Upper lobe of left lung (tissue), 6 donors: ENCODE measurements around the gene BET1. TPM values are rescaled to one million over a fixed set of nuclear protein-coding genes. Genes with fewer than 3 reads are reported as not detected.

Experiments used
- ATAC-seq, 2 donors: fragments of 200-7000 bp; cut with Tn5 transposase; one replicate each; pipeline ENCODE4 v1.9.1; 2022; ENCODE audit warnings: mild to moderate bottlenecking in 2 of 2, moderate library complexity in 2 of 2; ENCODE audit not compliant: low FRiP score in 2 of 2
- DNase-seq, 2 donors: peaks; one replicate each; pipeline ENCODE4 v3.0.0-alpha.2; 2019 to 2020
- H3K27ac ChIP-seq, 4 donors: fragments of 200-600 bp; sonication (generic); one replicate each; pipeline ENCODE4 v1.5.1; 2016 to 2019
- H3K27me3 ChIP-seq, 4 donors: fragments of 200-600 bp; sonication (generic); one replicate each; pipeline ENCODE4 v1.5.1; 2017 to 2019
- H3K36me3 ChIP-seq, 4 donors: fragments of 200-600 bp; sonication (generic); one replicate each; pipeline ENCODE4 v1.5.1; 2016 to 2019
- H3K4me1 ChIP-seq, 4 donors: fragments of 200-600 bp; sonication (generic); one replicate each; pipeline ENCODE4 v1.5.1; 2018 to 2019
- H3K4me3 ChIP-seq, 4 donors: fragments of 200-600 bp; sonication (generic); one replicate each; pipeline ENCODE4 v1.5.1; 2017 to 2019; ENCODE audit warnings: mild to moderate bottlenecking in 2 of 4, moderate library complexity in 1 of 4
- H3K9me3 ChIP-seq, 4 donors: fragments of 200-600 bp; sonication (generic); one replicate each; pipeline ENCODE4 v1.5.1; 2018 to 2019
- EP300 ChIP-seq, 4 donors: sonication (generic); formaldehyde crosslinking; IDR thresholded peaks; one replicate each; pipeline ENCODE4 v1.5.1; 2017; ENCODE audit warnings: antibody characterized with exemption in 4 of 4, control low read depth in 2 of 4
- POLR2A ChIP-seq, 4 donors: fragments of 450-650 bp; IDR thresholded peaks; one replicate each; pipeline ENCODE4 v1.5.1; 2016 to 2017; ENCODE audit warnings: antibody characterized with exemption in 4 of 4, mild to moderate bottlenecking in 2 of 4
- POLR2AphosphoS5 ChIP-seq, 2 donors: sonication (generic); formaldehyde crosslinking; IDR thresholded peaks; one replicate each; pipeline ENCODE4 v1.5.1; 2017; ENCODE audit warnings: antibody characterized with exemption in 2 of 2
- WGBS, 2 donors: methylation state at CpG; one replicate each; pipeline ENCODE4 v1.1.5; 2017 to 2018; 5-methylcytosine and 5-hydroxymethylcytosine counted together
- total RNA-seq, 6 donors: library from RNA; depleted of rRNA in 4 of 6; stranded (reverse); fragments of >200 nt in 4 of 6; gene quantifications; one replicate each; pipeline versions ENCODE4 v1.1.0 to v1.2.1, GENCODE V29; 2016 to 2021
- TF ChIP-seq, protein P1 (sequence below), 6 experiments: fragments of 450-650 bp in 4 of 6; fragments of 200-600 bp in 2 of 6; sonication (generic) in 2 of 6; IDR thresholded peaks; one replicate each; pipeline ENCODE4 v1.5.1; 2016 to 2019; ENCODE audit warnings: antibody characterized with exemption in 6 of 6
- donor health status: DM: no; HTN: no; CAD: no; lungs with moderate emphysema.
- donor health status: DM: no; HTN: yes; CAD: no; lungs with severe emphysema.

The BET1 gene
- total RNA-seq, 6 donors from 2014 or later, result 11.7 to 39.2 (median 21.1) TPM

DNA sequence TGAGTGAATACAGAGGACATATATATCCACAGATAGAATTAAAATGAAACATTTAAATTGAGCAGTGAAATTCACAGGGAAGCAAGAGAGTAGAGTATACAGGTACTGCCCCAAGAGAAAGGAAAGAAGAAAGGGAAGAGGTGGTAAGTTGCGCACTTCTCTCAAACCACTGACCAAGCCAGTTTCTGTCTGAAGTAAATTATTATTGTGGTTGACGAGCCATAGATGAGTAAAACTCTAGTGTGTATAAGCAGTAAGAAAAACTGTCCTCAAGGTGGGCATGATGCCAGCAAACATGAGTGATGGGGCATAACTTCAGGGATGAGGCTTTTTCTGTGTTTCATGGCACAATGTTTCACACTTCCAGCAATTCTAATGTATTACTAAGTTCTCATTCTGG lies 4.4 kb upstream of the BET1 start:
- WGBS, 2 donors, result 50 to 58% methylated on average over 2 of the region's 2 CpGs
- ATAC-seq (no peak), DNase-seq (no peak)
- H3K4me1 ChIP-seq, result peaks cover 3 to 9% (median 5%) of the 10 kb centered on the region in 4 donors
- H3K27ac ChIP-seq, result no peak overlapping the region
- H3K36me3 ChIP-seq, result no peaks in the 10 kb centered on the region
- H3K27me3 ChIP-seq, result no peaks in the 10 kb centered on the region
- no peaks in the 10 kb centered on the region for H3K9me3 ChIP-seq
- H3K4me3 ChIP-seq, result no peak overlapping the region
- TF ChIP-seq POLR2AphosphoS5 (IDR thresholded peaks at IDR 0.05) (no peak), EP300 (IDR thresholded peaks at IDR 0.05) (no peak), POLR2A (IDR thresholded peaks at IDR 0.05) (no peak)
- TF ChIP-seq, protein P1, sequence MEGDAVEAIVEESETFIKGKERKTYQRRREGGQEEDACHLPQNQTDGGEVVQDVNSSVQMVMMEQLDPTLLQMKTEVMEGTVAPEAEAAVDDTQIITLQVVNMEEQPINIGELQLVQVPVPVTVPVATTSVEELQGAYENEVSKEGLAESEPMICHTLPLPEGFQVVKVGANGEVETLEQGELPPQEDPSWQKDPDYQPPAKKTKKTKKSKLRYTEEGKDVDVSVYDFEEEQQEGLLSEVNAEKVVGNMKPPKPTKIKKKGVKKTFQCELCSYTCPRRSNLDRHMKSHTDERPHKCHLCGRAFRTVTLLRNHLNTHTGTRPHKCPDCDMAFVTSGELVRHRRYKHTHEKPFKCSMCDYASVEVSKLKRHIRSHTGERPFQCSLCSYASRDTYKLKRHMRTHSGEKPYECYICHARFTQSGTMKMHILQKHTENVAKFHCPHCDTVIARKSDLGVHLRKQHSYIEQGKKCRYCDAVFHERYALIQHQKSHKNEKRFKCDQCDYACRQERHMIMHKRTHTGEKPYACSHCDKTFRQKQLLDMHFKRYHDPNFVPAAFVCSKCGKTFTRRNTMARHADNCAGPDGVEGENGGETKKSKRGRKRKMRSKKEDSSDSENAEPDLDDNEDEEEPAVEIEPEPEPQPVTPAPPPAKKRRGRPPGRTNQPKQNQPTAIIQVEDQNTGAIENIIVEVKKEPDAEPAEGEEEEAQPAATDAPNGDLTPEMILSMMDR (IDR thresholded peaks at IDR 0.05), result no peak

DNA sequence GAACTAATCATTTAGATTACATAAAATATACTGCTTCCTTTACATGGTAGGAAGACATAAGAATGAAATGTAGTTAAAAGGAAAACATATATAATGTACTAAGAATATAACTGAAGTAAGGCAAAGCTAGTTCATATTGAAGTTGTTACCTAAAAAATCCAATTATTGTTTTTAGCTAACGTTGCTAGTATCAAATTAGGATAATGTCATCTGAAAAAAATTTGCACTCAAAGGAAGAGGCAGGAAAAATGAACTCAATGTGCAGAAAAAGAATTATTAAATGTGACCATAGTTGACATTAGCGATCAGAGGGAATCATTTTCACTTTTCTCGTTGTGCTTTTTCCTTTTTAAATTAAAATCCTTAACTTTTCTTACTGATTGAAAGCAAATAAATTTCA lies 1.6 kb upstream of the BET1 start:
- Histone ChIP-seq H3K27ac (no peak overlapping the region), H3K4me1 (peaks cover 16 to 22% (median 19%) of the 10 kb centered on the region in 4 donors), H3K27me3 (no peaks in the 10 kb centered on the region), H3K36me3 (no peaks in the 10 kb centered on the region), H3K9me3 (no peaks in the 10 kb centered on the region), H3K4me3 (no peak overlapping the region)
- WGBS, 2 donors, result 83 to 84% methylated on average over 3 of the region's 3 CpGs
- ATAC-seq (no peak), DNase-seq (no peak)
- TF ChIP-seq, protein P1 (IDR thresholded peaks at IDR 0.05), result no peak
- TF ChIP-seq POLR2AphosphoS5 (IDR thresholded peaks at IDR 0.05) (no peak), POLR2A (IDR thresholded peaks at IDR 0.05) (no peak), EP300 (IDR thresholded peaks at IDR 0.05) (no peak)

DNA sequence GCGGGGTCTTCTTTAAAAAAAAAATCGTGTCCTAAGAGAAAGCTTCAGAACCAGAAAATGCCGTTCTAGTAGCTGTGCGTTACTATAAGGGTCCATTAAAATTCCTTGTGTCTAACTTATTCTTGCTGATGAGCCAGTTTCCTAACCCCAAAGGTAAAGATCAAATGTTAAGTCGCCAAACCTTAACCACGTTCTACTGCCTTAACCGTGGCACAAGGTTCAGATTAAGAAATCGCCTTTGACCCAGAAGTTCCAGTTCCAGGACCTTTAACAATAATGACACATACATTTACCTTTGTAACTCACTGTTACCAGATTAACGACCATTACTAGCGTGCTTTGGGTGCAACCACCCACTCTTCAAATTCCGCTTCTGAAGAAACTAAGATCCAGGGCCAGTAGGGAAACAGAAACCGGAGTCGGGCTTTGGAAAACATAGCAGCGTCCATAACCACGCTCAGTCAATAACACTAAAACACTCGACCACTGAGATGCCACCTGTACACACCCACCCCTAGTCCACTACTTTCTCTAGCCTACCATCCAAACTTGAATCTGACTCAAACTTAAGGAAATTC lies 620 bp downstream of the BET1 start:
- peaks cover 0 to 6% (median 0%) of the 10 kb centered on the region in 4 donors for H3K36me3 ChIP-seq
- TF ChIP-seq POLR2AphosphoS5 (IDR thresholded peaks at IDR 0.05) (no peak), POLR2A (IDR thresholded peaks at IDR 0.05) (no peak), EP300 (IDR thresholded peaks at IDR 0.05) (no peak)
- TF ChIP-seq, protein P1 (IDR thresholded peaks at IDR 0.05), result no peak
- WGBS, 2 donors, result 5 to 9% methylated on average over 16 of the region's 16 CpGs
- H3K9me3 ChIP-seq, result no peaks in the 10 kb centered on the region
- DNase-seq (no peak), ATAC-seq (peak; percentile 53 to 71)
- peaks cover 16 to 29% (median 19%) of the 10 kb centered on the region in 4 donors for H3K4me1 ChIP-seq
- H3K27me3 ChIP-seq, result no peaks in the 10 kb centered on the region
- H3K27ac ChIP-seq, result peak overlapping the region; percentile 87 to 94 (median 90)
- peak overlapping the region; percentile 56 to 81 (median 72) for H3K4me3 ChIP-seq

DNA sequence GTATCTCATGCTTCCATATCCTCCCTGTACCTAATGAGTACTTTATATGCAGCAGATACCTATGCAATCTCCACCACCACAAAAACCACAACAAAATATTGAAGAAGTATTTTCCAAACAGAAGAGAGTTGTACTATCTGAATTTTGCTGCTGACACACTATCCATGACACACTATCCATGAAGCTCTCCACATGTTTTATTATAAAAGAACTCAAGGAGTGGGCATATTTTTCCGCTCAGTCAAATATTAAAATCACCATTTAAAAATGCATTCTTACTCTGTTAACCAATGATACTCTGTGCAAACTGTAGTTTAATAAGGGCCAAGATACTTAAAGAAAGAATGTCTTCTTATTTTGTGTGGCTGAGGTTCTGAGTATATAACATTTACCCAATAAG lies 2.8 kb downstream of the BET1 start:
- Histone ChIP-seq H3K9me3 (no peaks in the 10 kb centered on the region), H3K36me3 (peaks cover 0 to 17% (median 7%) of the 10 kb centered on the region in 4 donors), H3K27me3 (no peaks in the 10 kb centered on the region), H3K4me1 (peaks cover 16 to 29% (median 19%) of the 10 kb centered on the region in 4 donors), H3K4me3 (no peak overlapping the region), H3K27ac (no peak overlapping the region)
- WGBS, 2 donors, result 95 to 97% methylated on average over 1 of the region's 1 CpG
- DNase-seq, result no peak
- no peak for TF ChIP-seq POLR2A (IDR thresholded peaks at IDR 0.05)
- no peak for TF ChIP-seq EP300 (IDR thresholded peaks at IDR 0.05)
- TF ChIP-seq, protein P1 (IDR thresholded peaks at IDR 0.05), result no peak
- ATAC-seq, result no peak

GRCh38 chr7:93997868-93998267 lies 6.3 kb downstream of the BET1 start:
- H3K36me3 ChIP-seq, result peaks cover 3 to 36% (median 11%) of the 10 kb centered on the region in 4 donors

More at GRCh38 chr7:93997868-93998267, 6.3 kb downstream of the BET1 start:
- ATAC-seq, result no peak
- 88 to 90% methylated on average over 3 of the region's 3 CpGs for WGBS, 2 donors
- H3K27ac ChIP-seq, result no peak overlapping the region
- peaks cover 5 to 14% (median 8%) of the 10 kb centered on the region in 4 donors for H3K4me1 ChIP-seq
- no peak for DNase-seq
- TF ChIP-seq, protein P1 (IDR thresholded peaks at IDR 0.05), result no peak
- TF ChIP-seq POLR2A (IDR thresholded peaks at IDR 0.05) (no peak), POLR2AphosphoS5 (IDR thresholded peaks at IDR 0.05) (no peak), EP300 (IDR thresholded peaks at IDR 0.05) (no peak)
- H3K27me3 ChIP-seq, result no peaks in the 10 kb centered on the region
- no peak overlapping the region for H3K4me3 ChIP-seq
- H3K9me3 ChIP-seq, result no peaks in the 10 kb centered on the region
